GM12874 (cell line): Measurements from ENCODE around the gene DSC3.

Source experiments
- TF ChIP-seq, protein P1 (sequence below): IDR thresholded peaks from 2 replicates; pipeline ENCODE4 v1.5.1; 2011; ENCODE audit warnings: low read depth, mild to moderate bottlenecking, control low read depth, low read length, moderate library complexity; ENCODE audit not compliant: insufficient read depth

Gene DSC3

DNA sequence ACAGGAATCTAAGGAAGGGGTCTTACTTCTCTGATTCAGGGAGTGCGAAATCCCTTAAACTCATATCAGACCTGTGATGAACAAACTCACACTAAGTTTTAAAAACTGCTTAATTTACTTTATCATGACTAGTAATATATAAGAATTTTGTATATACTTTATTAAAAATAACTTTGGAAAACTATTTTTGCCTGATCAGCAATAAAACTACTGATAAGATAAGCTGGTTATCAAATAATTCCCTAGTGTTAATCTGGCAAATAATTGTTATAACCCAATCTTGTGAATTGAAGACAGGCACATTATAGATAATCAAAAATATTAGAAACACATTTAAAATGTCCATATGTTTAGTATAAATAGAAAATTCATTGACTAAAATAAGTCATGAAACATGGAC is 23.7 kb upstream of the DSC3 start:
- TF ChIP-seq, protein P1, sequence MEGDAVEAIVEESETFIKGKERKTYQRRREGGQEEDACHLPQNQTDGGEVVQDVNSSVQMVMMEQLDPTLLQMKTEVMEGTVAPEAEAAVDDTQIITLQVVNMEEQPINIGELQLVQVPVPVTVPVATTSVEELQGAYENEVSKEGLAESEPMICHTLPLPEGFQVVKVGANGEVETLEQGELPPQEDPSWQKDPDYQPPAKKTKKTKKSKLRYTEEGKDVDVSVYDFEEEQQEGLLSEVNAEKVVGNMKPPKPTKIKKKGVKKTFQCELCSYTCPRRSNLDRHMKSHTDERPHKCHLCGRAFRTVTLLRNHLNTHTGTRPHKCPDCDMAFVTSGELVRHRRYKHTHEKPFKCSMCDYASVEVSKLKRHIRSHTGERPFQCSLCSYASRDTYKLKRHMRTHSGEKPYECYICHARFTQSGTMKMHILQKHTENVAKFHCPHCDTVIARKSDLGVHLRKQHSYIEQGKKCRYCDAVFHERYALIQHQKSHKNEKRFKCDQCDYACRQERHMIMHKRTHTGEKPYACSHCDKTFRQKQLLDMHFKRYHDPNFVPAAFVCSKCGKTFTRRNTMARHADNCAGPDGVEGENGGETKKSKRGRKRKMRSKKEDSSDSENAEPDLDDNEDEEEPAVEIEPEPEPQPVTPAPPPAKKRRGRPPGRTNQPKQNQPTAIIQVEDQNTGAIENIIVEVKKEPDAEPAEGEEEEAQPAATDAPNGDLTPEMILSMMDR = no peak

DNA sequence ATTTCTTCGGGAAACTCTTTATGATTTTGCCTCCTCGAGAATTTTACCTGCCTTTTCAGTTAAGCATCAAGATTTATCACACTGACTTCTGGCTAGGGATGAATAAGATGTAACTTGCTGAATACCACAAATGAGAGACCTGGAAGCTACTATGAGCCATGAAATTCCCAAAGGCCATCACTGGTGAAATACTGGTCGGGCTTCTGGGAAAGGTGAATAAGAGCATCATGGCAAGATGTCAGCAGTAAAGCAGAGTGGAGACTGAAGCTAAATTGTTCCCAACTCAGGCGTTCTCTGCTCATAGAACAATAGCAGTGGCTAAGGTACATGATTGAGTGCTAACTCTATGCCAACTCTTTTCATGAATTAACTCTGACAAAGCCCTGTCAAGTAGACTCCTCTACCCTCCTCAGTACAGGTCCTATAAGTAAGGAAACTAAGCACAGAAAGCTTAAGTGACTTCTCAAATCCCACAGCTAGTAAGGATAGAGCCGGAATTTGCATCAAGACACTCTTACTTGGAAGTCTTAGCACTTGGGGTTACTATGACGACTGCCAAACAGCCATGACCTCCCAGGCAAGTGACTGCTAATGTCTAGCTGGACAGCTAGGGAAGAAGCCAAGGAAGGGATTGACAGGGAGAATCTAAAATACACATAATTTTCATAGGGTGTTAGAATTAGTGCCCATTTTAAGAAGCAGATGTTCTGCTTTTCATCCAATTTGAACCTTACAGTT is 22.7 kb upstream of the DSC3 start:
- TF ChIP-seq, protein P1 = no peak

DNA sequence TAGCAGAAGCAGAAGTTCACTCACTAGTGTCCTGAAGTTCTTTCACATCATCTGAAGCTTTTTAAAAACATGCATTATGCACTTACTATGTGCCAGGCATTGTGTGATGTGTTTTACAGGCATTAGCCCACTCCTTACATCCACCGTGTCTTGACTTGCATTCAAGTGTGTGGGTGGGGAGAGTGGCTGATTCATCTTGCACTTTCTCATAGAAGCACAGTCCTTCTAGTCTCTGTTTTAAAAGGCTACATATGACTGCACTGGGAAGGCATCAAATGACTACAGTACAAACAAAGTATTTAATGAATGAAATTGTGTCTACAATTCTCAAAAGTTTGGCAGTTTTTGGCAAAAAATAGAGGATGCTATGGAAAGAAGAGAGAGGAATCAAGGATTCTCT is 21.6 kb upstream of the DSC3 start:
- TF ChIP-seq, protein P1 = no peak

DNA sequence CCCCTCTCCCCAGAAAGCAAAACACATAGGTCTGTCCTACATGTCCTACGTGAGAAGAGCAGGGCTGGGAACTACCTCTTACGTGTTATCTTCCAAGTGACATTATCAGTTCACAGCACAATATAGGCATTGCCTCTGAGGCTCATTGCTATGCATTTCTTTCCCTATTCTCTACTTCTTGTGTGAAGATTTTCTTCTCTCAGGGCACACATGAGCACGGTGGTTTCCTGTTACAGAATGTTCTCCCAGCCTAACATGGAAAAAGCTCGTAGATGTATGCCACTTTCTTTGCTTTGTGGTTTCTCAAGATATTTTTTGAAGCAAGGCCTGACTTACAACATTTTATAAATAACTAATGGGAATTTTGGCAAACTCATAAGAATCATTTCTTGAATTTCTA is 19.4 kb upstream of the DSC3 start:
- TF ChIP-seq, protein P1 = no peak

DNA sequence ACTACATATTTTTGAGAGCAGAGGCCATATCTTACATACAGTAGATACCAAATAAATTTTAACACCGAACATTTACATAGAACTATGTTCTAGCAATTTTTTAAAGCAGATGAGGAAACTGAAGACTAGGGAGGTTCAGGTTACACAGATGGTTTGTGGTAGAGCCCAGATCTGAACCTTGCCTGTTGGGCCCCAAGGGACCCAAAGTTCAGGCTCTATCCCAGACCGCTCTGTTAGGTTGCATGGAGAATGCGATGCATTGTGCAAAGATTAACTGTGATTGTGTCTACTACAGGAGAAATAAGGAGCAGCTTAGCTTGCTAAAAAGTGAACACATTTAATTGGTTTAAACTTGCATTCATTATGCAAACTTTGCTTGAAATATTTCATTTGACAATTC is 16.4 kb upstream of the DSC3 start:
- TF ChIP-seq, protein P1 = no peak

DNA sequence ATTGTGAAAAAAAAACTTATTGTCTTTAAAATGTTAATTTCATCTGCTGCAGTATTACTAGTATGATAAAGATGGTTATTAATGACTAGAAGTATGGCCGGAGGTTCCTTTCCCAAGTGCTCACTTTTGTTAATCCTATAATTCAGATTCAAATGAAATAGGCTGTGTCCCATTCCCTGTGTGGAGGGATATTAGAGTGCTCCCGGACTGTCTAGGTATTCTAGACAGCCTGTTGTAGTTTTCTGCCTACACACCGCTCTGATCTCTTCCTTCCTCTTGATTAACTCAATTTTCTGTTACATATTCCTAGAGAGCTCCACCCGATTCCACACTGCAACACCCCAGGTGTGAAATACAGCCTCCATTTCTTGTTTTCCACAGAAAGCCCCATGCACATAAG is 15.4 kb upstream of the DSC3 start:
- TF ChIP-seq, protein P1 = no peak

DNA sequence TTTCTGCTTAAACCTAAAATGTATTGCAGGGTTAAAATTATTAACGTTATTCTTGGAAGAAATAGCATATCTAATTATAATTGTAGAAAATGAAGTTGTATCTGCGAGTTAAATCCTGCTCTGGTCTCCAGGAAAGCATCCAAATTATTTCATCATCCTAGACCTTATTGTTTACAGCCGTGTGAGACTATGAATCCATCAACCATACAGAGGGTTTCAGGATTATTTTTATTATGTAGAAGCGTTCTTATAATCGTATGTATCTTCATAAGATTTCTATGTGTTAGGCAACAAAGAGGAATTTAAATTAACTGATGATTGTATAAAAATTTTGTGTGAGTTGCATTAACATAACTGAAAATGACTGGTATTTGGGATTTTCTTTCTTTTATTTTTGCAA is 14.5 kb upstream of the DSC3 start:
- TF ChIP-seq, protein P1 = no peak

DNA sequence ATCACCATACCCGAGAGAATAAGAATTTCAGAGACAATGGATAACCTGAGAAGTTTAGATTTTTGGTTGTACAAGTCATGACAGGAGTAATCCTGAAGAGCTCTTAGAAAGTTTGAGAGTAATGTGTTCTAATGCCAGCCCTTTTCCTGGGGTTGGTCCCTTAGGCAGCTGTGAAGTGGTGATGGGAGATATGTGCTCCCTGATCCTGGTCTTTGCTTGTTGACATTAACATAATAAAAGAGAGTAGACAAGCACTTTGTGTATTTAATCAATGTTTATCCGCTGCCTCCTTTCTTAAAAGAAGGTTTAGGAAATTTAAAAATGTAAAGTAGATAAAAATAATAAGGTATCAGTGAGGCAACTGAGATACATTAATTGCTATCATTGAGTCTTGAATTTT is 13.8 kb upstream of the DSC3 start:
- TF ChIP-seq, protein P1 = no peak
